ENCODE results near the gene PTPRU. TPM values are rescaled to one million over a fixed set of nuclear protein-coding genes. Genes with fewer than 3 reads are reported as not detected.

The PTPRU gene
- total and polyA plus RNA-seq, 2 of the 8 experiments (the other 6 are each of a cell fraction or from before 2014, with no cell fraction given) = 33.8 to 41.8 TPM

GRCh38 chr1:29343476-29343875 lies 107.2 kb downstream of the PTPRU start (continued):
- TF ChIP-seq CTCF (IDR thresholded peaks at IDR 0.05; ENCODE audit: control extremely low read depth in 1 of 3, insufficient read depth in 1 of 3, low read depth in 1 of 3, low read length in 3 of 3) = no peak
- TF ChIP-seq JUN (IDR thresholded peaks at IDR 0.05; ENCODE audit: low read depth, low read length) = no peak
- no peak for TF ChIP-seq KDM1A (IDR thresholded peaks at IDR 0.05; ENCODE audit: borderline replicate concordance, low read length)
- no peak for TF ChIP-seq SIX5 (IDR thresholded peaks at IDR 0.05; ENCODE audit: low read depth, low read length)
- no peak for TF ChIP-seq CEBPB (IDR thresholded peaks at IDR 0.05; ENCODE audit: low read depth, low read length)

Data from H1 (cell line).